Fibroblast of skin of left quadriceps (primary cell): Measurements from ENCODE around the gene TELO2.

Experiments
- DNase-seq, 2 experiments: peaks; one replicate each; pipeline ENCODE4 v3.0.0-alpha.2; 2013; ENCODE audit warnings: low read depth in 2 of 2

Gene TELO2

GRCh38 chr16:1536601-1537000, 43.4 kb downstream of the TELO2 start:
- no peak for DNase-seq

DNA sequence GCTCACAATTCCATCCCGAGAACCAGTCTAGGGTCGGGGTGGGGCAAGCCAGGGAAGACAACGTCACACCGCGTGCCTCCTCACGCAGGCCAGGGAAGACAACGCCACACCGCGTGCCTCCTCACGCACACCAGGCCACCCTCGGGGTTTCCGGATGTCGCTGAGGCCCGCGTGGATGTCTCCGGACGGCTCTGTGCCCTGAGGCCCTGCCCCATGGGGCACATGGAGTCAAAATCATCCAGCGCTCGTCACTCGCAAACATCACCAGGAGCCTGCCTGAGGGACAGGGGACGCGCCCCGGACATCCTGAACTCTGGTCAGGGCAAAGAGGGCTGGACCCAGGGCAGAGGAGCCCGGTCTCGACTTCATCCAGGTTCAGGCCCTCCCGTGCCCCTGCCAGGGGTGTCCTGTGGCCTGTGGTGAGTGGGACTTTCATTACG, 44.0 kb downstream of the TELO2 start:
- no peak for DNase-seq

DNA sequence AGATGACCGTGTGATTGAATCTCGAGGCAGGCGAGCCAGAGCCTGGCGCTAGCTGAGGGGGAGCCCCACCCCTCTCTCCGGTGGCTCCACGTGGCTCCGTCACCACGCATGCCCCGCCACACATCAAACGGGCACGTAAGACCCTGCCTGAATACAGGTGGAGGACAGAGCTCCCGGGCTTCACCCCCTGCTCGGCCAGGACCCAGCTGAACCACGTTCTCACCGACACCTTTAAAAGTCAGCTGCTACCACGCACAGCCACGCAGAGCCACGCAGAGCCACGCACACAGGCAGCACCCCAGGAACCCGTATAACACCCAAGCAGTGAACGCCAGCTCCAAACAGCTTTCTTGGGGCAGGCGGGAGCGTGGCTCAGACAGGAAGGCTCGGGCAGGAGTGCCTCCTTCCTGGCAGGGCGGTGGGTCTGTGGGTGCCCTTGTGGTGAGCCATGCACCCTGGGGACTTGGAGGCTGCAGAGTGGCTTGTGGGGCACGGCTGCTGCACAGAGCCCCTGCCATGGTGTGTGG, 44.7 kb downstream of the TELO2 start:
- no peak for DNase-seq

- DNase-seq: no peak
Measured at GRCh38 chr16:1538804-1539520, 45.8 kb downstream of the TELO2 start.

GRCh38 chr16:1539720-1540555, 46.8 kb downstream of the TELO2 start:
- DNase-seq: no peak

DNA sequence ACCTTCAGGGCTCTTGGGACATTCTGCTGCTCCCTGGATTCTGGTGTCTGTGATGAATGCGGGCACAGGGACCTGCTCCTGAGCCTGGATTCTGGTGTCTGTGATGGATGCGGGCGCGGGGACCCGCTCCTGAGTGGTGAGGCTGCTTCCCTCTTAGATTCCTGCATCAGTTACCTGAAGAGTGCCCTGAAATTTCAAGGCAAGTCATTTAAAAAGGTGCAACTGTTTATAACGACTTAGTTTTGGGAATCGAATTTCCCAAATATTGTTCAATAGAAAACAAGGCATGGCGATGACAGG, 47.3 kb downstream of the TELO2 start:
- no peak for DNase-seq

- DNase-seq: no peak
Measured at GRCh38 chr16:1541293-1542165, 48.4 kb downstream of the TELO2 start.

DNA sequence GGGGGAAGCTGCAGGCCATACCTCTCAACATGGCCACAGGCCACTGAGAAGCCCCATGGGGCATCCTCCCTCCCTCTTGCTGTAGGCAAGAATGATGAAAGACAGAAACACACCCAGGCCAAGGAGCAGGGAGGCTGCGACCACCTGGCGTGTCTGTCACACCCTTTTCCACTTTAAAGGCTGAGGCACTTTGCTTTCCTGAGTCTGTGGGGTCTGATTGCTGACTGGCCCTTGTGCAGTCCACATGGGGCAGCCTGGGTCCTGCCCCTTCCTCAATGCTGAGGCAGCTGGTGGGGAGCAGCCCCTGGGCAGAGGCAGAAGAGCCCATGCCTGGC, 49.0 kb downstream of the TELO2 start:
- DNase-seq: no peak

DNA sequence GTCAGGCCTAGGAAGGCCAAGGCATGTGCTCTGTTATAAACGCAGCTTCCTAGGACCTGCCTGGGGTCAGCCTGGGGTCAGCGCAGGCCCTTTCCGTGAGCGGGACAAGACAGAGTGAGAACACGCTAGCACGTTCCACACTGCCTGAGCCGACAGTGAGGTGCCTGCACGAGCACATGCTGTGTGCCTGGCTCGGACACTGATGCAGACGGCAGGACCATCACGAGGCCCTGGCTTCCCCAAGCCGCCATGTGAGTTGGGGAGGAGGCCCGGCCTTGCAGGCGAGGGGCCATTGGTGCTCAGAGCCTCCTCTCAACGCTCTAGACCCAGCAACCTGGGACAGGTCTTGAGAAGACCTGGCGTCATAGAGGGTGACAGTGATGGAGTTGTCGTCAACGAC, 49.4 kb downstream of the TELO2 start:
- no peak for DNase-seq

GRCh38 chr16:1543085-1543896, 50.1 kb downstream of the TELO2 start:
- DNase-seq: no peak

DNA sequence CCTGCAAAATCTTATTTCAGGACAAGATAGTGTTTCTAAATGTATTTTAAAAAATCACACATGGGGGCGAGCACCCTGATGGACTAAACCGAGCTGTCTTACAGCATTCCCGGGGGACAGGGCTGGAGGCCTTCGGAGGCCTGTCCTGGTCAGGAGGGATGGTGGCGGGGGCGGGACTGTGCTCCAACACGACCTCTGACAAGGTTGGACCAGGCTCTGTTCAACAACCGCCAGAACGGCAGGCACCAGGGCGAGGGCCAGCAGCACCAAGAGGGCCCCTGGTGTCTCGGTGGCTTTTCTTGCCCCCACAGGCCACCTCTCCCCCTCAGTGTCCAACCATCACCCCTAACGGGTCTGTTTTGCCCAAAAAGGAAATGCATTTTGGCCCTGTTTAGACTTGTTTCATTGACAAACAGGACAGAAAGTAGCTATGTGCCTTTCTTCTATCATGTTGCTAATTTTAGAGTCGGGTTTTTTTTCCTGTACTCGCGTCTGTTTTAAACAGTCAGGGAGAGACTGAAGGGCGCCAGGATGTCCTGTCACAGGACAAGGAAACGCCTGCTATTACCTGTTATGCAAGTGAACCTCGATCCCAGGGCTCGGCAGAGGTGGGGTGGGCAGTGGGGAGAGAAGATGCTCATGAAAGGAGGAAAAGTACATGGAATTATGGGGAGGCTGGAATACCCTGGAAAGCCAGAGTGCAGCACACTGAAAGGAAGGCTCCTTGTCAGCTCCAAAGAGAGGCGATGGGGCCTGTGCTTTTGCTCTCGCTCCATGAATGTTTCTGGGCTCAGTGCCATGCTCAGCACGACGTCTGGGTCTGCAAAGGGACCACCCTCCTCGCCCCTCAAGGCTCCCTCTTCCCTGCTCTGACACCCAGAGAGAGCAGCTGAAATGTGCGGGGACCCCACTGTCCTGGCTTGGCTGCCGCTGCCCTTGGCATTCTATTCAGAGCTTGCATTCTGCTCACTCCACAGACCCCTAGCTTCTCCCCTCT, 52.2 kb downstream of the TELO2 start:
- DNase-seq: no peak

DNA sequence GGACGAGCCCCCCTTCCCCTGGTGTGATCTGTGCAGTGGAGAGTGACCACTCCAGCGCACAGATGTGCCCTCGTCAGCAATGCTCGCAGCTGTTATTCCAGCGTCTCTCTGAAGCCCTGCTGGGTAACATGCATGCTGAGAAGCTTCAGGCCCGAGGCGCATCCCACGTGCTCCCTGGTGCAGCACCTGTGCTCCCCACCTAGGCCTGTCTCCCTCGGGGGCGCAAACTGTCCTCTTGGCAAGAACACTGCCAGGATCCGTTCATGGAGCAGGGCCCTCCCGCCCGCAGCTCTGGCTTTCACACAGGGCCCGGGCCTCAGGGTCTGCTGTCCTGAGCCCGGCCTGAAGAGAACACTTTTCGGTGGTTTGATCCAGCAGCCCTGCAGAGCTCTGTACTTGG, 53.3 kb downstream of the TELO2 start:
- no peak for DNase-seq

GRCh38 chr16:1548233-1548632, 55.1 kb downstream of the TELO2 start:
- DNase-seq: no peak

- DNase-seq: no peak
Measured at GRCh38 chr16:1548727-1549126, 55.6 kb downstream of the TELO2 start.

DNA sequence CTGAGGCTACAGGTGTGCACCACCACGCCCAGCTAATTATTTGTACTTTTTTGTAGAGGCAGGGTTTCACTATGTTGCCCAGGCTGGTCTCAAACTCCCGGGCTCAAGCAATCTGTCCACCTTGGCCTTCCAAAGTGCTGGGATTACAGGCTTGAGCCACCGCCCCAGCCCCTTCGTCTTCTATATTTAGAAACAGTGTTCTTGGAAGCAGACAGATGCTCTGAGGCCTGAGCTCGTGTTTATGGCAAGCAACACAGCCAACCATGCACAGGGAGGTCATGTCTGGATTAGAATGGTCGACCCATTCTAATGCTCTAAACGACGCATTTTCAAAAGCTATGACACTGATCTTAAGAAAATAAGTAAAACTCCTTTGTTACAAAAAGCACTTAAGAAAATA, 56.9 kb downstream of the TELO2 start:
- DNase-seq: no peak

- DNase-seq: no peak
Measured at GRCh38 chr16:1550696-1551095, 57.5 kb downstream of the TELO2 start.

- no peak for DNase-seq
Measured at GRCh38 chr16:1551166-1551565, 58.0 kb downstream of the TELO2 start.

DNA sequence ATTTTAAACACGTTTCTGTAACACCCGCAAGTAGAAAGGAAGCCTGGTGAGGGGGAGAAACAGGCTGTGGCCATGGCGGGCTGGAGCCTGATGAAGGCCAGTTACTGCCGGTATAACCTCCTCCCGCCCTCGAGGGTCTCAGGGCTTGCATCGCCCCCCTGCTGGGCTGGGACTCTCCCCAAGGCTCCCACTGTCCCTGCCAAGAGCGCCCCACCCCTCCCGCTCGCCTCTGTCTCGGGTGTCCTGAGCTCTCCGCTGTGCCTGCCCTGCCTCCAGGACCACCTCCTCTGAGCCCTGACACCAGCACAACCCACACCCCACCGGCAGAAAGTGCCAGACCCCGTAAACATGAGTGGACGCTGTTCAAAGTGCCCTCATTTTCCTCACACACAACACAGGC, 59.0 kb downstream of the TELO2 start:
- no peak for DNase-seq

DNA sequence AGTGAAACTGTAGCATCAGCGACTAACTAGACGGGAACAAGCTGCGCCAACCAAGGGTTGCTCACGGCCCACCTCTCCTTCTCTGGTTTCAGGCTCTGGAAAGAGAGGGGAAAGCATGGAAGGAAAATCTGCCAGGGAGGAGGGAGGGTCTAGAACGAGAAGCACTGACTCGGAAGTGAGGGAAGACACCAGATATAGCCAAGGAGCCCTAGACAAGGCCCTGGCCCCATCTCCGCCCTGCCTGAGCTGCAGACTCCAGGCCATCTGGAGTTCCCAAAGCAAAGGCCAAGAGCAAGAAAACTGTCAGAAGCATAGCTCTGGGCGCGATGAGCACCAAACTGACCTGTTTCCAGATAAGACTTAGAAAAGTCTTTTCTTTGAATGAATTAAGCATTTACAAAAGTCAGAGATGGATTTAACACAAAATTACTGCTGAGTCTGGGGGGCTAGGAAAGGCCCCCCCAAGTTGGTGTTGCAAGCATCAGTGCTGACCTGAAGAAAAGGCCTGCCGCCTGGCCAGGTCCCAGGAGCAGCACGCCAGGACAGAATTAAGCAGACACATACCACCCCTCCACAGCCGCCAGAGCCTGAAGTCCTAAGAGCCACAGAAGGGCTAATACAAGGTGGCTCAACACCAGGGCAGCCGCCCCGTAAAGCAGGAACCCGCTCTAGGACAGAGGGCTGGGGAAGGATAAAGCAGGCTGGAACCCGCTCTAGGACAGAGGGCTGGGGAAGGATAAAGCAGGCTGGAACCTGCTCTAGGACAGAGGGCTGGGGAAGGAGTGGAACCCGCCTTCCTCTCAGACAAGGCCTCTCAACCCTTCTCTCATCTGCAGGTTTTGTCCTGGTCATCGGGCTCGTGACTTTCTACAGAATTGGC, 61.0 kb downstream of the TELO2 start:
- DNase-seq: no peak
